SK-N-MC (cell line): Measurements from ENCODE around the gene PRKCZ.

Experiments
- EZH2 ChIP-seq: fragments of 200-600 bp; sonication (generic); IDR thresholded peaks from one replicate; pipeline ENCODE4 v1.6.1; 2017; ENCODE audit warnings: antibody characterized with exemption
- POLR2AphosphoS5 ChIP-seq: IDR thresholded peaks from 2 replicates; pipeline ENCODE4 v1.6.1; 2012; ENCODE audit warnings: mild to moderate bottlenecking, low read depth, low read length, borderline replicate concordance

- TF ChIP-seq POLR2AphosphoS5 = no peak
- TF ChIP-seq EZH2 = no peak
Observed at GRCh38 chr1:2210786-2211185, 160.6 kb downstream of the PRKCZ start.
